ENCODE measurements around the gene TMC3.

- TF ChIP-seq SETDB1 (IDR thresholded peaks at IDR 0.05; ENCODE audit: low read length) (no peak), GATA2 (CRISPR knock-in tag; IDR thresholded peaks at IDR 0.05) (no peak)
Observed at GRCh38 chr15:81299630-81300273, 74.3 kb downstream of the TMC3 start.
